H1 (cell line): ENCODE measurements around the gene RNU6-9. TPM values are rescaled to one million over a fixed set of nuclear protein-coding genes. Genes with fewer than 3 reads are reported as not detected.

Source experiments
- CTCF ChIA-PET: fragments of 300-600 bp; sonication (Branson Sonifier 250); formaldehyde crosslinking; loops from one replicate; lab custom pipeline; 2021; ENCODE audit not compliant: partially characterized antibody; lab: Charles Lee
- POLR2A ChIA-PET: fragments of 300-600 bp; sonication (Branson Sonifier 250); formaldehyde crosslinking; loops from one replicate; lab custom pipeline; 2021; ENCODE audit warnings: inconsistent platforms; ENCODE audit not compliant: partially characterized antibody; lab: Charles Lee
- DNase-seq, 2 experiments: peaks; one replicate each; pipeline versions ENCODE4 v3.0.0 to v3.0.0-alpha.2; 2010 to 2022; ENCODE audit warnings: low spot score in 2 of 2, low read depth in 1 of 2, mixed read lengths in 1 of 2
- FAIRE-seq: peaks from 2 replicates; lab custom pipeline; 2011; peaks lifted over from hg19 to GRCh38; lab: Jason Lieb, UNC
- H2AFZ ChIP-seq: 2 replicates; pipeline ENCODE4 v1.8.1; 2012; ENCODE audit warnings: low read length, inconsistent platforms
- H2AK5ac ChIP-seq: 2 replicates; pipeline ENCODE4 v1.6.1; 2013; ENCODE audit warnings: low read depth, low read length
- H2BK120ac ChIP-seq: replicated peaks from 2 replicates; pipeline ENCODE3; 2013; ENCODE audit warnings: low read depth, low read length, inconsistent platforms
- H2BK12ac ChIP-seq: 2 replicates; pipeline ENCODE4 v1.6.1; 2013; ENCODE audit warnings: low read depth, low read length
- H2BK15ac ChIP-seq: 2 replicates; pipeline ENCODE4 v1.6.1; 2013; ENCODE audit warnings: low read length
- H2BK20ac ChIP-seq: 2 replicates; pipeline ENCODE4 v1.6.1; 2013; ENCODE audit warnings: low read length
- H2BK5ac ChIP-seq: 2 replicates; pipeline ENCODE4 v1.6.1; 2013; ENCODE audit warnings: low read depth, low read length
- H3K14ac ChIP-seq: 2 replicates; pipeline ENCODE4 v1.6.1; 2013; ENCODE audit warnings: inconsistent platforms; ENCODE audit not compliant: insufficient read length
- H3K18ac ChIP-seq: 2 replicates; pipeline ENCODE4 v1.6.1; 2013; ENCODE audit warnings: low read length; ENCODE audit errors: extremely low read depth
- H3K23ac ChIP-seq: 2 replicates; pipeline ENCODE4 v1.6.1; 2013; ENCODE audit warnings: inconsistent platforms; ENCODE audit not compliant: insufficient read length
- H3K23me2 ChIP-seq: 2 replicates; pipeline ENCODE4 v1.6.1; 2013; ENCODE audit warnings: low read depth, low read length
- H3K27ac ChIP-seq: 2 replicates; pipeline ENCODE4 v1.6.1; 2011; ENCODE audit warnings: low read depth, low read length, inconsistent platforms
- H3K27me3 ChIP-seq, 4 experiments: replicated peaks in 1 of 4; 1 replicate in 1 of 4; 2 replicates in 3 of 4; pipeline versions ENCODE4 v1.6.1 to v1.8.1; 2011 to 2013; ENCODE audit warnings: low read length in 3 of 4, mild to moderate bottlenecking in 3 of 4, inconsistent platforms in 2 of 4, mixed read lengths in 2 of 4, moderate library complexity in 1 of 4; ENCODE audit not compliant: control insufficient read depth in 3 of 4, insufficient read depth in 3 of 4; ENCODE audit errors: extremely low read depth in 1 of 4
- H3K36me3 ChIP-seq, 4 experiments: 2 replicates each; pipeline versions ENCODE4 v1.6.1 to v1.8.1; 2011 to 2013; ENCODE audit warnings: mild to moderate bottlenecking in 4 of 4, low read length in 3 of 4, moderate library complexity in 2 of 4, control low read depth in 1 of 4, inconsistent platforms in 1 of 4; ENCODE audit not compliant: insufficient read depth in 4 of 4, control insufficient read depth in 2 of 4
- H3K4ac ChIP-seq: replicated peaks from 2 replicates; pipeline ENCODE3; 2013; ENCODE audit warnings: low read length, low read depth, mixed read lengths, inconsistent platforms; ENCODE audit not compliant: insufficient read length
- H3K4me1 ChIP-seq, 4 experiments: replicated peaks in 1 of 4; 1 replicate in 1 of 4; 2 replicates in 3 of 4; pipeline versions ENCODE4 v1.6.1 to v1.8.1; 2011 to 2013; ENCODE audit warnings: low read length in 3 of 4, inconsistent platforms in 2 of 4, mixed read lengths in 1 of 4; ENCODE audit not compliant: insufficient read depth in 4 of 4, control insufficient read depth in 3 of 4
- H3K4me2 ChIP-seq, 2 experiments: 2 replicates each; pipeline versions ENCODE4 v1.6.1 to v1.8.1; 2011 to 2013; ENCODE audit warnings: low read depth in 2 of 2, low read length in 2 of 2, control low read depth in 1 of 2, inconsistent platforms in 1 of 2, mild to moderate bottlenecking in 1 of 2; ENCODE audit not compliant: insufficient read depth in 1 of 2
- H3K4me3 ChIP-seq, 4 experiments: fragments of 200-600, 300-600 bp in 1 of 4; sonication (generic), shearing (Covaris generic), sonication (Bioruptor Twin) in 1 of 4; 2 replicates each; pipeline versions ENCODE4 v1.5.1 to v1.8.1; 2011 to 2016; ENCODE audit warnings: low read length in 4 of 4, low read depth in 3 of 4, control low read depth in 2 of 4, inconsistent platforms in 2 of 4, mild to moderate bottlenecking in 2 of 4, mixed read lengths in 1 of 4, moderate library complexity in 1 of 4; ENCODE audit not compliant: insufficient read depth in 2 of 4; ENCODE audit errors: extremely low read depth in 1 of 4
- H3K56ac ChIP-seq: replicated peaks from 2 replicates; pipeline ENCODE3; 2013; ENCODE audit warnings: low read depth, mild to moderate bottlenecking, mixed read lengths, low read length, inconsistent platforms; ENCODE audit not compliant: insufficient read length
- H3K79me1 ChIP-seq: 2 replicates; pipeline ENCODE4 v1.6.1; 2013; ENCODE audit warnings: low read depth, low read length, control low read depth
- H3K79me2 ChIP-seq, 2 experiments: 2 replicates each; pipeline versions ENCODE4 v1.6.1 to v1.8.1; 2012 to 2013; ENCODE audit warnings: low read length in 2 of 2, mild to moderate bottlenecking in 2 of 2, inconsistent platforms in 1 of 2; ENCODE audit not compliant: insufficient read depth in 2 of 2, control insufficient read depth in 1 of 2
- H3K9ac ChIP-seq, 4 experiments: replicated peaks in 1 of 4; 1 replicate in 1 of 4; 2 replicates in 3 of 4; pipeline versions ENCODE4 v1.6.1 to v1.8.1; 2011 to 2013; ENCODE audit warnings: low read depth in 3 of 4, low read length in 3 of 4, control low read depth in 2 of 4, mild to moderate bottlenecking in 2 of 4, moderate library complexity in 2 of 4, inconsistent platforms in 1 of 4; ENCODE audit errors: extremely low read depth in 1 of 4
- H3K9me3 ChIP-seq, 2 experiments: 2 replicates each; pipeline versions ENCODE4 v1.6.1 to v1.8.1; 2012 to 2013; ENCODE audit warnings: mild to moderate bottlenecking in 2 of 2, moderate library complexity in 2 of 2, control low read depth in 1 of 2, inconsistent platforms in 1 of 2, low read depth in 1 of 2, low read length in 1 of 2, mixed read lengths in 1 of 2; ENCODE audit not compliant: insufficient read depth in 2 of 2
- H4K20me1 ChIP-seq, 2 experiments: replicated peaks in 1 of 2; 2 replicates each; pipeline versions ENCODE3 to v1.8.1; 2011 to 2013; ENCODE audit warnings: inconsistent platforms in 2 of 2, low read length in 2 of 2, mild to moderate bottlenecking in 1 of 2; ENCODE audit not compliant: insufficient read depth in 2 of 2, control insufficient read depth in 1 of 2
- H4K5ac ChIP-seq: 2 replicates; pipeline ENCODE4 v1.6.1; 2013; ENCODE audit warnings: low read length, low read depth, mixed read lengths, inconsistent platforms; ENCODE audit not compliant: insufficient read length
- H4K8ac ChIP-seq: 2 replicates; pipeline ENCODE4 v1.8.0; 2013; ENCODE audit warnings: mild to moderate bottlenecking, moderate library complexity, low read length, inconsistent platforms; ENCODE audit not compliant: insufficient read depth; ENCODE audit errors: extremely low read depth
- H4K91ac ChIP-seq: replicated peaks from 2 replicates; pipeline ENCODE3; 2013; ENCODE audit warnings: low read length, mixed read lengths, inconsistent platforms; ENCODE audit not compliant: insufficient read length
- CEBPB ChIP-seq: IDR thresholded peaks from 2 replicates; pipeline ENCODE4 v1.6.1; 2012; ENCODE audit warnings: low read depth, low read length
- KDM4A ChIP-seq: IDR thresholded peaks from one replicate; pipeline ENCODE4 v1.7.1; 2012; ENCODE audit warnings: low read depth, mild to moderate bottlenecking, moderate library complexity, low read length, inconsistent platforms; ENCODE audit not compliant: severe bottlenecking
- ZNF274 ChIP-seq: IDR thresholded peaks from 2 replicates; pipeline ENCODE4 v1.7.0; 2012; ENCODE audit warnings: low read length, borderline replicate concordance; ENCODE audit errors: extremely low read depth
- WGBS, 2 experiments: shearing (Covaris generic) in 1 of 2; methylation state at CpG; one replicate each; pipeline versions ENCODE4 v1.1.6 to v1.1.7; 2013 to 2015; ENCODE audit warnings: low lambda C conversion rate in 2 of 2, mixed read lengths in 2 of 2, inconsistent platforms in 1 of 2, low coverage in 1 of 2, missing lambda C conversion rate in 1 of 2; ENCODE audit not compliant: insufficient replicate concordance in 2 of 2, insufficient coverage in 1 of 2, insufficient read length in 1 of 2; ENCODE audit errors: extremely low coverage in 1 of 2, missing lambda C conversion rate in 1 of 2; 5-methylcytosine and 5-hydroxymethylcytosine counted together
- polyA plus RNA-seq, 7 experiments: library from polyadenylated mRNA; depleted of rRNA in 3 of 7; stranded (reverse) in 5 of 7; unstranded in 2 of 7; fragments of >200 nt in 5 of 7; fragments of 200-250 nt in 2 of 7; gene quantifications; 1 replicate in 5 of 7; 2 replicates in 1 of 7; 4 replicates in 1 of 7; pipeline versions ENCODE4 v1.2.1 to v1.2.3, GENCODE V29; 2011 to 2013; ENCODE audit warnings: missing spikeins in 2 of 7, mixed read lengths in 2 of 7
- total RNA-seq: library from RNA; stranded (reverse); fragmentation: NEBNext Ultra II Directional; extraction: Animal tissue kit (Norgen Biotek cat#: 25700); gene quantifications from 2 replicates; pipeline ENCODE4 v1.2.1, GENCODE V29; 2021

Gene RNU6-9
- total and polyA plus RNA-seq, 2 of the 8 experiments (the other 6 are each of a cell fraction or from before 2014, with no cell fraction given): not detected

GRCh38 chr19:927351-927779, 34.1 kb downstream of the RNU6-9 start:
- H3K9me3 ChIP-seq: no peaks in the 10 kb centered on the region
- CTCF ChIA-PET: interaction anchor here (0.6 to 1.5 kb wide), 4 partner anchors 35 to 340 kb away, joined by 3 to 5 read pairs (median 3); partner anchors contain the start of gene WDR18
- H2AK5ac ChIP-seq: no peak overlapping the region
- no peak for FAIRE-seq
- H3K27ac ChIP-seq: no peak overlapping the region; the same call in 1 of the 2 replicates
- H3K4me2 ChIP-seq: peak overlapping the region; percentile 63 to 71
- peaks cover 6% of the 10 kb centered on the region for H3K23me2 ChIP-seq
- H3K23ac ChIP-seq: no peak overlapping the region
- H3K18ac ChIP-seq: peak overlapping the region; percentile 71
- peaks cover 6% of the 10 kb centered on the region; the same call in 1 of the 2 replicates for H3K79me1 ChIP-seq
- peak overlapping the region; percentile 68 for H4K5ac ChIP-seq
- H3K14ac ChIP-seq: no peak overlapping the region
- no peak overlapping the region for H2BK120ac ChIP-seq
- H3K4me3 ChIP-seq: peak overlapping the region; percentile 19 to 97 (median 54); a peak in 7 of 8 replicates
- WGBS, 2 experiments: 13% methylated on average over 7 of the region's 15 CpGs; no CpG with 5 or more reads in 1 of the 2 experiments
- TF ChIP-seq CEBPB: no peak
- TF ChIP-seq ZNF274: no peak
- peak; percentile 6 for TF ChIP-seq KDM4A
- peak overlapping the region; percentile 69 for H3K4ac ChIP-seq
- no peak for DNase-seq
- H3K4me1 ChIP-seq: peaks cover 2 to 10% (median 6%) of the 10 kb centered on the region in 4 experiments
- no peak overlapping the region for H2BK15ac ChIP-seq
- H3K9ac ChIP-seq: no peak overlapping the region
- no peak overlapping the region for H4K8ac ChIP-seq
- peak overlapping the region; percentile 89 for H4K91ac ChIP-seq
- H3K36me3 ChIP-seq: peaks cover 0 to 14% (median 6%) of the 10 kb centered on the region in 4 experiments; a peak in 2 of 8 replicates
- H2BK5ac ChIP-seq: peak overlapping the region; percentile 75; the same call in 1 of the 2 replicates
- POLR2A ChIA-PET: interaction anchor here (0.7 to 1.3 kb wide), 6 partner anchors 26 to 67 kb away, joined by 3 to 6 read pairs (median 4); no protein-coding TSS in a partner anchor
- H4K20me1 ChIP-seq: peaks cover 0 to 8% of the 10 kb centered on the region in 2 experiments
- peaks cover 0 to 25% of the 10 kb centered on the region in 2 experiments; a peak in 2 of 4 replicates for H3K79me2 ChIP-seq
- no peak overlapping the region for H3K56ac ChIP-seq
- H3K27me3 ChIP-seq: peaks cover 0 to 5% (median 0%) of the 10 kb centered on the region in 4 experiments; a peak in 1 of 7 replicates
- H2AFZ ChIP-seq: no peak overlapping the region
- no peak overlapping the region; the same call in 1 of the 2 replicates for H2BK12ac ChIP-seq
- H2BK20ac ChIP-seq: no peak overlapping the region
